Activated CD8-positive, alpha-beta memory T cell treated with anti-CD3 and anti-CD28 coated beads, Interleukin-2, amount 50 U/mL, for 48 hours (primary cell): ENCODE measurements around the gene TNFAIP8.
"Not testable (repeated sequence)": the region's sequence is repeated elsewhere in the genome, so short reads cannot be mapped to it uniquely, and the experiment has no call there.

Experiments
- DNase-seq: peaks from one replicate; pipeline ENCODE4 v3.0.0-alpha.2; 2020

Gene TNFAIP8

DNA sequence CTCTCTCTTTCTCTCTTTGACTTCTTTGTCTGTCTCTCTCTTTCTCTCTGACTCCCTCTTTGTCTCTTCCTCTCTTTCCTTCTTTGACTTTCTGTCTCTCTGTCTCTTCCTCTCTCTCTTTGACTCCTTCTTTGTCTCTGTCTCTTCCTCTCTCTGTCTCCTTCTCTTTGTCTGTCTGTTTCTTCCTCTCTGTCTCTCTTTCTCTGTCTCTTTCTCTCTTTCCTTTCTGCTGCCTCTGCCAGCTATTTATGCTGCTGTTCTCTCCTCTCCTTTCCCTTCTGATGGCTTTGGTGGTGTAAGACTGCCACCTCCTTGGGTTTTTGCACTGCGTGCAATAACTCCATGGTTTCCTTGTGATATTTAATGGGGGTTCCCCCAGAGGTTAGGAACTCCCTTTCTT lies 72.3 kb downstream of the TNFAIP8 start:
- DNase-seq, result not testable (repeated sequence)

DNA sequence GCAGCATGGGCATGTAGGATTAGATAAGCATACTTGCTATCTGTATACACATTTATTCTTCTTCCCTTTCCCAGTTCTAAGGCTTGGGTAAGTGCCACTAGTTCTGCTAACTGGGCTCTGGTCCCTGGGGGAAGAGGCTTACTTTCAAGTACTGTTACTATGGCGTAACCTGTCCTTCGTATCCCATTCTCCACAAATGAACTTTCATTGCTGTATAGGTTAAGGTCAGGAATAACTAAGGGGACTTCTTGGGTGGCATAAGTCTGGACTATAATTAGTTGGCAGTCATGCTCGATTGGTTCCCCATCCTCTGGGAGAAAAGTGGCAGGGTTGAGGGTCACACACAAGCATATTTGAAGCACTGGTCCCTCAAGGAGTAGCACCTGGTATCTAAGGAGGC lies 72.8 kb downstream of the TNFAIP8 start:
- DNase-seq, result not testable (repeated sequence)

DNA sequence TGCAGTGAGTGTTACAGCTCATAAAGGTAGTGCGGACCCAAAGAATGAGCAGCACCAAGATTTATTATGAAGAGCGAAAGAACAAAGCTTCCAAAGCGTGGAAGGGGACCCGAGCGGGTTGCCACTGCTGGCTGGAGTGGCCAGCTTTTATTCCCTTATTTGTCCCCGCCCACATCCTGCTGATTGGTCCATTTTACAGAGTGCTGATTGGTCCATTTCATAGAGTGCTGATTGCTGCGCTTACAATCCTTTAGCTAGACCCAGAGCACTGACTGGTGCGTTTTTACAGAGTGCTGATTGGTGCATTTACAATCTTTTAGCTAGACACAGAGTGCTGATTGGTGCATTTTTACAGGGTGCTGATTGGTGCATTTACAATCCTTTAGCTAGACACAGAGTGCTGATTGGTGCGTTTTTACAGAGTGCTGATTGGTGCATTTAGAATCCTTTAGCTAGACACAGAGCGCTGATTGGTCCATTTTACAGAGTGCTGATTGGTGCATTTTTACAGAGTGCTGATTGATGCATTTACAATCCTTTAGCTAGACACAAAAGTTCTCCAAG lies 76.9 kb downstream of the TNFAIP8 start:
- not testable (repeated sequence) for DNase-seq

DNA sequence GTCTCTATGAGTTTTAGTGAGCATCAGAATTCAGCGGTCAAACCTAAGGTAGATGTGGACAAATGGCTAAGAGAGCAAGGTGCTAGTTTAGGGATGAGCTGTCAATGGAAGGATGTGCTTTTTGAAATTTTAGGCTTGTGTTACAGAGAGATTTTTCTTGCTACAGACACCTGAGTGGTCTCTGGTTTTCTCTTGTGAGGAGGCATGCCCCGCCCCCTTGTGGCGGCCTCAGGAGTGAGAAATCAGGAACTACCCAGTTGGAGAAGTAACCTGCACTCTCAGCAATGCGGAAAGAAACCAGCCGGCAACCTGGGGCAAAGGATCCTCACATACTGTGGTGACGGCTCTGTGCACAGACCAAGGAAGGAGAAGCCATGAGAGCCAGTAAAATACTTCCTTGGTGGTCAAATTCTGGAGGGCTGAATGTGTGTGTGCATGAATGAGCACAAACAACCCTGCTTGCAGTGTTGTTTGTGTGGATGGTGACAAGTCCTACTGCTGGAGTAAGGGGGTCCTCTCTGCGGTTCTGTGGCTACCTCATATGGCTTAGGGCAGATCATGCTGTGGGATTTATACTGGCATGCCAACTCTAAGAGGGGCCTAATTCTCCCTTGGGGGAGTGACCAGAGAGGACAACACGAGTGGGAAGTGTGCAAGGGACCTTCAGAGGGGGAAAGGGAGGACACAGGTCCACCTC lies 79.8 kb downstream of the TNFAIP8 start:
- DNase-seq, result peak; percentile 84

DNA sequence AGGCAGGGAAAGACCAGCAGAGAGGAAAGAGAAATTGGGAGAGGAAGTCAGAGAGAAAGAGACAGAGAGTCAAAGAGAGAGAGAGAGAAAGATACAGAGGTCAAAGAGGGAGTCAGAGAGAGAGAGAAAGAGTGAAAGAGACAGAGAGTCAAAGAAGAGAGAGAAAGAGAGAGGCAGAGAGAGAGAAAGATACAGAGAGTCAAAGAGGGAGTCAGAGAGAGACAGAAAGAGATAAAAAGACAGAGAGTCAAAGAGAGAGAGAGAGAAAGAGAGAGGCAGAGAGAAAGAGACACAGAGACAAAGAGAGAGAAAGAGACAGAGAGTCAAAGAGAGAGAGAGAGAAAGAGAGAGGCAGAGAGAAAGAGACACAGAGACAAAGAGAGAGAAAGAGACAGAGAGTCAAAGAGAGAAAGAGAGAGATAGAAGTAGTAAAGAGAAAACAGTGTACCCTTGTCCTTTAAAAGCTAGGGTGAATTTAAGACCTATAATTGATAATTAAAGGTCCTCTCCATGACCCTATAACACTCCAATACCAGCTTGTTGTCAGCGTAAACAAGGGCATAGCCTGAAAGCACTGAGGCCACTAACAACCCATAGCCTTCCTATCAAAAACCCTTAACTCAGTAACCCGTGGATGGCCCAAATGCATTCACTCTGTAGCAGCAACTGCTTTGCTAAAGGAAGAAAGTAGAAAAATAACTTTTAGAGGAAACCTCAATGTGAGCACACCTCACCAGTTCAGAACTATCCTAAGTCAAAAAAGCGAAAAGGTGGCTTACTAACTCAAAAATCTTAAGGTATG lies 82.2 kb downstream of the TNFAIP8 start:
- not testable (repeated sequence) for DNase-seq

DNA sequence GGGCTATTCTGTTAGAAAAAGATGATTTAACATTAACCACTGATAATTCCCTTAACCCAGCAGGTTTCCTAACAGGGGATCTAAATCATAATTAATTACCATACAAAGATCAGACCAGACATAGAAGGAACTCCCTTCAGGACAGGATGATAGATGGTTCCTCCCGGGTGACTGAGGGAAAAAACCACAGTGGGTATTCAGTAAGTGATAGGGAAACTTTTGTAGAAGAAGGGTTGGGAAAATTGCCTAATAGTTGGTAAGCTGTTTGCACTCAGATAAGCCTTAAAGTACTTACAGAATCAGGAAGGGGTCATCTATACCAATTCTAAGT lies 82.7 kb downstream of the TNFAIP8 start:
- not testable (repeated sequence) for DNase-seq

DNA sequence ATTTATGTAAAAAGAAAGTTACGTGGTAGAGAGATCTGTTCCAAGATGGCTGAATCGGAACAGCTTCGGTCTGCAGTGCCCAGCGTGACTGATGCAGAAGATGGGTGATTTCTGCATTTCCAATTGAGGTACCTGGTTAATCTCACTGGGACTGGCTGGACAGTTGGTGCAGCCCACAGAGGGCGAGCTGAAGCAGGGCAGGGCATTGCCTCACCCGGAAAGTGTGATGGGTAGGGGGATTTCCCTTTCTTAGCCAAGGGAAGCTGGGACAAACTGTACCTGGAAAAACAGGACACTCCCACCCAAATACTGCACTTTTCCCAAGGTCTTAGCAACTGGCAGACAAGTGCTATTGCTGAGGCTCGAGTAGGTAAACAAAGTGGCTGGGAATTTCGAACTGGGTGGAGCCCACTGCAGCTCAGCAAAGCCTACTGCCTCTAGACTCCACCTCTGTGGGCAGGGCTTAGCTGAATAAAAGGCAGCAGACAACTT lies 83.4 kb downstream of the TNFAIP8 start:
- DNase-seq, result no peak

DNA sequence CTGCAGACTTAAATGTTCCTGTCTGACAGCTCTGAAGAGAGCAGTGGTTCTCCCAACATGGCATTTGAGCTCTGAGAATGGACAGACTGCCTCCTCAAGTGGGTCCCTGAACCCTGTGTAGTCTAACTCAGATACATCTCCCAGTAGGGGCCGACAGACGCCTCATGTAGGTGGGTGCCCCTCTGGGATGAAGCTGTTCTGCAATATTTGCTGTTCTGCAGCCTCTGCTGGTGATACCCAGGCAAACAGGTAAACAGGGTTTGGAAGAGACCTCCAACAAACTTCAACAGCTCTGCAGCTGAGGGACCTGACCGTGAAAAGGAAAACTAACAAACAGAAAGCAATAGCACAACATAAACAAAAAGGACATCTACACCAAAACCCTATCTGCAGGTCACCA lies 83.8 kb downstream of the TNFAIP8 start:
- not testable (repeated sequence) for DNase-seq

DNA sequence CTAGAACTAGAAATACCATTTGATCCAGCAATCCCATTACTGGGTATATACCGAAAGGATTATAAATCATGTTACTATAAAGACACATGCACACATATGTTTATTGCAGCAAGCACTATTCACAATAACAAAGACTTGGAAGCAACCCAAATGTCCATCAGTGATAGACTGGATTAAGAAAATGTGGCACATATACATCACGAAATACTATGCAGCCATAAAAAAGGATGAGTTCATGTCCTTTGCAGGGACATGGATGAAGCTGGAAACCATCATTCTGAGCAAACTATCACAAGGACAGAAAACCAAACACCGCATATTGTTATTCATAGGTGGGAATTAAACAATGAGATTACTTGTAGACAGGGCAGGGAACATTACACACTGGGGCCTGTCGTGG lies 88.8 kb downstream of the TNFAIP8 start:
- not testable (repeated sequence) for DNase-seq

DNA sequence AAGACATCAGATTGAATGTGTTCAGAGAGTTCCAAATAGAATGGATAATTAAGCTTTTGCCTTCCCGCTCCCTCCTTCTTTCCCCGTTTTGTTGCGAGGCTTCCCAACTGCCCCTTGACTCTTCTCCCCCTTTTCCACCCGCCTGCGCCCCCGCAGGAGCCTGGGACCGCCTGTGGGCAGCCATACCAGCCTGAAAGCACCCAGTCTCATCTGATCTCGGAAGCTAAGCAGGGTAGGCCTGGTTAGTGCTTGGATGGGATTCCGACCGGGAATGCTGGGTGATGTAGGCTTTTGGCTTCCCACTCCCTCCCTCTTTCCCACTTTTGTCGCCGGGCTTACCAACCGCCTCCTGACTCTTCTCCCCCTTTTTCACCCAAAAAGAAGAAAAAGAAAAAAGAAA lies 89.7 kb downstream of the TNFAIP8 start:
- no peak for DNase-seq
